NCI-H510A treated with DMSO at 0.1 percent for 48 hours (cell line): ENCODE measurements around the gene MRPL58.
A peak's percentile ranks its signal among the peaks of the same experiment; 100 is the strongest.
"Not testable (repeated sequence)": the region's sequence is repeated elsewhere in the genome, so short reads cannot be mapped to it uniquely, and the experiment has no call there.

ENCODE experiments used
- DNase-seq: peaks from one replicate; lab custom pipeline; 2025; lab: John Stamatoyannopoulos, UW

MRPL58 gene

GRCh38 chr17:75012346-75013091 lies at the start of gene MRPL58:
Gene MRPL58, plus strand, starts transcription at chr17:75012670. Its CDS starts 17 bp downstream, at chr17:75012687.
- peak; percentile 84 for DNase-seq

- no peak for DNase-seq
Measured at GRCh38 chr17:74963656-74964055, 48.8 kb upstream of the MRPL58 start.

GRCh38 chr17:74964246-74964761 lies 48.2 kb upstream of the MRPL58 start:
- no peak for DNase-seq

GRCh38 chr17:74964988-74965622 lies 47.4 kb upstream of the MRPL58 start:
- DNase-seq = no peak

- peak; percentile 28 for DNase-seq
Measured at GRCh38 chr17:74968361-74968780, 44.1 kb upstream of the MRPL58 start.

- DNase-seq = not testable (repeated sequence)
Measured at GRCh38 chr17:74969501-74969900, 43.0 kb upstream of the MRPL58 start.

- DNase-seq = no peak
Measured at GRCh38 chr17:74970395-74970794, 42.1 kb upstream of the MRPL58 start.

GRCh38 chr17:74971069-74971841 lies 41.2 kb upstream of the MRPL58 start:
- DNase-seq = no peak

GRCh38 chr17:74971842-74972106 lies 40.7 kb upstream of the MRPL58 start:
- DNase-seq = no peak

GRCh38 chr17:74972107-74972972 lies 40.1 kb upstream of the MRPL58 start, which contains the start of gene HID1:
Gene HID1, minus strand, starts transcription at chr17:74972759. Its CDS starts 103 bp downstream, at chr17:74972656.
- DNase-seq = peak; percentile 62

GRCh38 chr17:74972973-74973328 lies 39.5 kb upstream of the MRPL58 start:
- no peak for DNase-seq

GRCh38 chr17:74975943-74976342 lies 36.5 kb upstream of the MRPL58 start:
- DNase-seq = no peak

GRCh38 chr17:74977802-74978201 lies 34.7 kb upstream of the MRPL58 start:
- DNase-seq = no peak

GRCh38 chr17:74978240-74978639 lies 34.2 kb upstream of the MRPL58 start:
- no peak for DNase-seq

GRCh38 chr17:74979408-74980146 lies 32.9 kb upstream of the MRPL58 start:
- DNase-seq = no peak

GRCh38 chr17:74981318-74981978 lies 31.0 kb upstream of the MRPL58 start:
- DNase-seq = no peak

GRCh38 chr17:74981979-74982662 lies 30.3 kb upstream of the MRPL58 start:
- DNase-seq = peak; percentile 80

- DNase-seq = peak; percentile 54
Measured at GRCh38 chr17:74982663-74983313, 29.7 kb upstream of the MRPL58 start.

- DNase-seq = no peak
Measured at GRCh38 chr17:74986206-74986576, 26.3 kb upstream of the MRPL58 start.
